ENCODE data around the gene RIBC2.
A peak's percentile ranks its signal among the peaks of the same experiment; 100 is the strongest.

The RIBC2 gene

GRCh38 chr22:45450921-45451651 is 37.6 kb downstream of the RIBC2 start:
- ATAC-seq: peak; percentile 73
- no peak for TF ChIP-seq ZNF70 (CRISPR knock-in tag; IDR thresholded peaks at IDR 0.05)
- peak; percentile 42; the same call in 1 of the 2 replicates for TF ChIP-seq CSDC2 (CRISPR knock-in tag; IDR thresholded peaks at IDR 0.05)
- peak; percentile 51 for TF ChIP-seq ISL1 (CRISPR knock-in tag; IDR thresholded peaks at IDR 0.05)

GRCh38 chr22:45451972-45452371 is 38.5 kb downstream of the RIBC2 start:
- no peak for ATAC-seq
- no peak for TF ChIP-seq BACH2 (CRISPR knock-in tag; IDR thresholded peaks at IDR 0.05; ENCODE audit: borderline replicate concordance)
- TF ChIP-seq PPARA (CRISPR knock-in tag; IDR thresholded peaks at IDR 0.05; ENCODE audit: borderline replicate concordance): no peak
- no peak for TF ChIP-seq ZFP30 (CRISPR knock-in tag; IDR thresholded peaks at IDR 0.05)
- TF ChIP-seq ZNF565 (CRISPR knock-in tag; conservative IDR thresholded peaks at IDR 0.05; ENCODE audit: low read depth): no peak
- TF ChIP-seq ZNF70 (CRISPR knock-in tag; IDR thresholded peaks at IDR 0.05): no peak

- TF ChIP-seq PPARA (CRISPR knock-in tag; IDR thresholded peaks at IDR 0.05; ENCODE audit: borderline replicate concordance) (no peak), ARNTL (CRISPR knock-in tag; IDR thresholded peaks at IDR 0.05; ENCODE audit: borderline replicate concordance, low read depth) (no peak), ZC3H10 (CRISPR knock-in tag; IDR thresholded peaks at IDR 0.05) (no peak), ZNF8 (CRISPR knock-in tag; IDR thresholded peaks at IDR 0.05) (no peak), PATZ1 (CRISPR knock-in tag; IDR thresholded peaks at IDR 0.05; ENCODE audit: borderline replicate concordance) (no peak), BACH2 (CRISPR knock-in tag; IDR thresholded peaks at IDR 0.05; ENCODE audit: borderline replicate concordance) (no peak), TSHZ2 (CRISPR knock-in tag; IDR thresholded peaks at IDR 0.05) (no peak), TOX (CRISPR knock-in tag; IDR thresholded peaks at IDR 0.05; ENCODE audit: borderline replicate concordance) (no peak), CREB5 (CRISPR knock-in tag; IDR thresholded peaks at IDR 0.05; ENCODE audit: low read depth) (no peak), ISL1 (CRISPR knock-in tag; IDR thresholded peaks at IDR 0.05) (no peak), POU6F1 (CRISPR knock-in tag; IDR thresholded peaks at IDR 0.05; ENCODE audit: borderline replicate concordance, low read depth) (no peak), ESRRG (CRISPR knock-in tag; IDR thresholded peaks at IDR 0.05) (no peak), CSDC2 (CRISPR knock-in tag; IDR thresholded peaks at IDR 0.05) (no peak), ZFP30 (CRISPR knock-in tag; IDR thresholded peaks at IDR 0.05) (no peak), ZNF70 (CRISPR knock-in tag; IDR thresholded peaks at IDR 0.05) (no peak), CSRNP3 (CRISPR knock-in tag; IDR thresholded peaks at IDR 0.05) (no peak)
- ATAC-seq: peak; percentile 63
These were observed 39.3 kb downstream of the RIBC2 start for GRCh38 chr22:45452565-45453379.
